Loucy (cell line): ENCODE measurements around the gene PRKCE.

Experiments
- H2AFZ ChIP-seq: fragments of 200-600 bp; sonication (generic); 2 replicates; pipeline ENCODE4 v1.6.0; 2016; ENCODE audit warnings: antibody characterized with exemption, mild to moderate bottlenecking, low read length, moderate library complexity
- H3F3A ChIP-seq: fragments of 200-600 bp; 2 replicates; pipeline ENCODE4 v1.6.0; 2016; ENCODE audit warnings: antibody characterized with exemption, low read depth, mild to moderate bottlenecking
- H3K27me3 ChIP-seq: fragments of 200-600 bp; sonication (generic); 2 replicates; pipeline ENCODE4 v1.6.1; 2014; ENCODE audit warnings: low read length, mild to moderate bottlenecking; ENCODE audit not compliant: insufficient read depth, poor library complexity, severe bottlenecking
- H3K36me3 ChIP-seq: fragments of 200-600 bp; sonication (generic); 2 replicates; pipeline ENCODE4 v1.6.1; 2016; ENCODE audit warnings: low read length; ENCODE audit not compliant: insufficient read depth
- H3K4me1 ChIP-seq: fragments of 200-600 bp; sonication (generic); 2 replicates; pipeline ENCODE4 v1.5.1; 2014; ENCODE audit warnings: low read length, mild to moderate bottlenecking; ENCODE audit not compliant: insufficient read depth, poor library complexity, severe bottlenecking
- H3K4me2 ChIP-seq: fragments of 200-600 bp; sonication (generic); 2 replicates; pipeline ENCODE4 v1.6.0; 2014; ENCODE audit warnings: antibody characterized with exemption, low read length, low read depth, mild to moderate bottlenecking; ENCODE audit not compliant: poor library complexity, severe bottlenecking
- H3K4me3 ChIP-seq: fragments of 200-600 bp; sonication (generic); 2 replicates; pipeline ENCODE4 v1.5.1; 2014; ENCODE audit warnings: low read length, mild to moderate bottlenecking, mixed read lengths; ENCODE audit not compliant: poor library complexity, severe bottlenecking
- H3K79me2 ChIP-seq: fragments of 200-600 bp; sonication (generic); 2 replicates; pipeline ENCODE4 v1.6.1; 2014; ENCODE audit warnings: low read length; ENCODE audit not compliant: insufficient read depth
- H3K9ac ChIP-seq: fragments of 200-600 bp; sonication (generic); 2 replicates; pipeline ENCODE4 v1.6.0; 2014; ENCODE audit warnings: mild to moderate bottlenecking, low read depth, low read length, moderate library complexity; ENCODE audit not compliant: poor library complexity, severe bottlenecking
- H3K9me2 ChIP-seq: fragments of 200-600 bp; sonication (generic); replicated peaks from 2 replicates; pipeline ENCODE4 v1.6.1; 2016; ENCODE audit warnings: low read depth, low read length, mixed read lengths
- H3K9me3 ChIP-seq: fragments of 200-600 bp; sonication (generic); 2 replicates; pipeline ENCODE4 v1.6.1; 2014; ENCODE audit warnings: mild to moderate bottlenecking, antibody characterized with exemption, low read length, low read depth; ENCODE audit not compliant: insufficient read depth
- H4K20me1 ChIP-seq: fragments of 200-600 bp; sonication (generic); 2 replicates; pipeline ENCODE4 v1.6.0; 2014; ENCODE audit warnings: antibody characterized with exemption, low read length, mild to moderate bottlenecking; ENCODE audit not compliant: insufficient read depth, poor library complexity, severe bottlenecking
- EZH2phosphoT487 ChIP-seq: fragments of 200-600 bp; IDR thresholded peaks from 2 replicates; pipeline ENCODE4 v1.6.1; 2018; ENCODE audit warnings: antibody characterized with exemption, mild to moderate bottlenecking, moderate library complexity, borderline replicate concordance
- TF ChIP-seq, protein P1 (sequence below): fragments of 200-600 bp; sonication (generic); conservative IDR thresholded peaks from 2 replicates; pipeline ENCODE4 v1.5.1; 2014; ENCODE audit warnings: mild to moderate bottlenecking, antibody characterized with exemption, low read length

PRKCE gene

DNA sequence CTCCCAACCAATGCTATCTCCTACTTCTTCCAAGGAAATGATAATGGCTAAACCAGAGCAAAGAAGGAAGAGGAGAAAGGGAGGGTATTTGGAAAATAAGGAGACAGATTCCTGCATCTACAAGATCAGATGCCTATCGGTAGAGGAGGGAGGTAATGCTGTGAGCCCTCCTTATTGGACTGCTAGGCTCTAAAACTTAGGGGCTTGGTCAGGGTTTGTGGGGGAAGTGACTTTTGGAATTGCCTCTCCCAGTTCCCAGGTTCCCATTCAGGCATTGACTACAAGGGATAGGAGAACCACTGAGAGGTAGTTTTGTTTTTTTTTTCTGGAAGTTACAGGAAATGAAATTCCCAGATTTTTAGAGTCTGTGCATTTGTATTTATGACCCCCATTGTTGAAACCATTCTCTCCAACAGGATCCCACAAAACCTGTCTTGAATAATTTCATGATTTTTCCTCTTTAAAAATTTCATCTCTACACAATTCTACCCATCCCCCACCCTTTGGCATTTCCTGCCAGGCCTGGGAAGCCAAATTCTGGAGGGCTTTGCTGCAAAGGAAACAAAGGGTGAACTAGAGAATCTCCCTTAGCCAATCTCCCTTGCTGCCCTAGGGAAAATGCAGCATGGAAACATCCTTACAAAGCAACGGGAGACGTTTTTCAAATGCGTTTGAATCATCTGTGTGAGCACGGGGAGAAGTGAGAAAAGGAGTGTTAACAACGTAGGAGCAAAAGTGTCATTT is 363.6 kb downstream of the PRKCE start:
- no peak overlapping the region for H3K9ac ChIP-seq
- no peaks in the 10 kb centered on the region for H3K9me2 ChIP-seq
- no peaks in the 10 kb centered on the region for H3K27me3 ChIP-seq
- H3K4me3 ChIP-seq: no peak overlapping the region
- H3K79me2 ChIP-seq: no peaks in the 10 kb centered on the region
- H2AFZ ChIP-seq: no peak overlapping the region
- H3K36me3 ChIP-seq: peaks cover 29% of the 10 kb centered on the region; the same call in 1 of the 2 replicates
- H3K4me1 ChIP-seq: no peaks in the 10 kb centered on the region
- no peaks in the 10 kb centered on the region for H3F3A ChIP-seq
- TF ChIP-seq, protein P1, sequence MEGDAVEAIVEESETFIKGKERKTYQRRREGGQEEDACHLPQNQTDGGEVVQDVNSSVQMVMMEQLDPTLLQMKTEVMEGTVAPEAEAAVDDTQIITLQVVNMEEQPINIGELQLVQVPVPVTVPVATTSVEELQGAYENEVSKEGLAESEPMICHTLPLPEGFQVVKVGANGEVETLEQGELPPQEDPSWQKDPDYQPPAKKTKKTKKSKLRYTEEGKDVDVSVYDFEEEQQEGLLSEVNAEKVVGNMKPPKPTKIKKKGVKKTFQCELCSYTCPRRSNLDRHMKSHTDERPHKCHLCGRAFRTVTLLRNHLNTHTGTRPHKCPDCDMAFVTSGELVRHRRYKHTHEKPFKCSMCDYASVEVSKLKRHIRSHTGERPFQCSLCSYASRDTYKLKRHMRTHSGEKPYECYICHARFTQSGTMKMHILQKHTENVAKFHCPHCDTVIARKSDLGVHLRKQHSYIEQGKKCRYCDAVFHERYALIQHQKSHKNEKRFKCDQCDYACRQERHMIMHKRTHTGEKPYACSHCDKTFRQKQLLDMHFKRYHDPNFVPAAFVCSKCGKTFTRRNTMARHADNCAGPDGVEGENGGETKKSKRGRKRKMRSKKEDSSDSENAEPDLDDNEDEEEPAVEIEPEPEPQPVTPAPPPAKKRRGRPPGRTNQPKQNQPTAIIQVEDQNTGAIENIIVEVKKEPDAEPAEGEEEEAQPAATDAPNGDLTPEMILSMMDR: no peak
- TF ChIP-seq EZH2phosphoT487: no peak
- H3K4me2 ChIP-seq: no peak overlapping the region
- H3K9me3 ChIP-seq: no peaks in the 10 kb centered on the region
- no peaks in the 10 kb centered on the region for H4K20me1 ChIP-seq

DNA sequence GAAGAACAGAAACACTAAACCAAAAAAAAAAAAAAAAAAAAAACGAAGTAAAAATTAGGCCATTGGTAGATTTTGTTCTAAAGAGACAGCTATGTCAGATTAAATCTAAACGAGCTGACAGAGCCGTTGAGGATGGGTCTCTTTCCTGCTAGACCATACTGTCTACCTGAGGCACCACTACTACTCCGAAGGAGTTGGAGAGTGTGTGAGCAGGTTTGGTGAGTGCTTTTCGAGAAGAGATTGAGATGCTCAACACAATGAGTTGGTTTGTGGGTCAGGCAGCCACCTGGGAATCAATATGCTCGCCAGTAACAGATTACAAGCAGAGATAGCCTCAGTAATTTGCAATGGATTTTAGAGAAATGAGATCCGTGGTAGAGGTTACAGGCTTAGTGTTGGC is 364.2 kb downstream of the PRKCE start:
- Histone ChIP-seq H4K20me1 (no peaks in the 10 kb centered on the region), H3K9me3 (no peaks in the 10 kb centered on the region), H3K36me3 (peaks cover 24% of the 10 kb centered on the region; the same call in 1 of the 2 replicates), H3K4me2 (no peak overlapping the region), H3K79me2 (no peaks in the 10 kb centered on the region), H2AFZ (no peak overlapping the region), H3K27me3 (no peaks in the 10 kb centered on the region), H3K9me2 (no peaks in the 10 kb centered on the region), H3K4me3 (no peak overlapping the region), H3K4me1 (no peaks in the 10 kb centered on the region), H3K9ac (no peak overlapping the region), H3F3A (no peaks in the 10 kb centered on the region)
- TF ChIP-seq, protein P1: no peak
- TF ChIP-seq EZH2phosphoT487: no peak

- Histone ChIP-seq H3K9ac (no peak overlapping the region), H3K9me2 (no peaks in the 10 kb centered on the region), H3K36me3 (peaks cover 24% of the 10 kb centered on the region; the same call in 1 of the 2 replicates), H3F3A (no peaks in the 10 kb centered on the region), H3K4me2 (no peak overlapping the region), H2AFZ (no peak overlapping the region), H3K4me3 (no peak overlapping the region), H3K27me3 (no peaks in the 10 kb centered on the region), H3K4me1 (no peaks in the 10 kb centered on the region), H4K20me1 (no peaks in the 10 kb centered on the region), H3K79me2 (no peaks in the 10 kb centered on the region), H3K9me3 (no peaks in the 10 kb centered on the region)
- TF ChIP-seq EZH2phosphoT487: no peak
- TF ChIP-seq, protein P1: no peak
Measured at GRCh38 chr2:46016091-46016490, 364.6 kb downstream of the PRKCE start.
